HuH-7.5 (cell line): Measurements from ENCODE around the gene PRADC1.
A peak's percentile ranks its signal among the peaks of the same experiment; 100 is the strongest.
"Not testable (repeated sequence)": the region's sequence is repeated elsewhere in the genome, so short reads cannot be mapped to it uniquely, and the experiment has no call there.

Experiments used
- DNase-seq: peaks from one replicate; pipeline ENCODE4 v3.0.0; 2011; ENCODE audit warnings: low spot score

The PRADC1 gene

GRCh38 chr2:73202156-73203054 is 30.6 kb downstream of the PRADC1 start, which contains the start of gene NOTO:
TSS of gene NOTO (plus strand) at chr2:73202574. CDS start at chr2:73202667, 93 bp downstream.
- DNase-seq = peak; percentile 32

GRCh38 chr2:73200281-73200680 is 32.8 kb downstream of the PRADC1 start:
- DNase-seq = not testable (repeated sequence)

- no peak for DNase-seq
Observed at GRCh38 chr2:73197579-73197978, 35.5 kb downstream of the PRADC1 start.

DNA sequence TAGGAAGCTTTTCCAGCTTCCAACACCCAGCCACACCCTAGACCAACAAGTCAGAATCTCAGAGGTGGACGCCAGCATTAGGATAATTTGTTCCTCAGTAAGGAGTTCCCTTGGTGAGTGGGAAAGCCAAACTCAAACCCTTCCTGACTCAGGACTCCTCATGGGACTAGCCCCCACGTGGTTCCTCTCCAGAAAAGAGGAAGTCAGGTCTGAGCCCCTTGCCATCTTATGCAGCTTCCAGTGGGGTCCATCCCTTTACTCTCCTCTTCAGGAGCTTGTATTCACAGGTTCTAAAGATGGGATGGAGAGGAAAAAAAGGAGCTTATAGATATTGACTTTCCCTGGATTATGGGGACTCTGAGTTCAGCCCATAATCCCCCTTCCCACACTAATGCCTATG is 45.5 kb downstream of the PRADC1 start:
- no peak for DNase-seq

DNA sequence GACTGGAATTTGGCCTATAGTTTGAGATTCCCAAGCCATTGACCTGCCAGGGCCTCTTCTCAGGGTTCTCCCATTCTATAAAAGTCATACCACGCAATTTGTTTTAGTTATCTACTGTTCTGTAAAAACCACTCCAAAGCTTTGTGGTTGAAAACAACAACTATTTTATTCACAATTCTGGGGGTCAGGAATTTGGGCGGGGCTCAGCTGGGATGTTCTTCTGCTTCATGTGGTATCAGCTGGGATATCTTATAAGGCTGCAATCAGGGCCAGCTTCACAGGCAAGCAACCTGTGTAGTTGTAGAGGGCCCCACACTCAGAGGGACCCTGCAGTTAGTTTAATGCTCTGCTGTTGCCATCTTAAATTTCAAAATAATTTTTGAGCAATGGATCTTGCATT is 47.1 kb downstream of the PRADC1 start:
- DNase-seq = no peak
